IMR-90 (cell line): Measurements from ENCODE around the gene JAGN1.

Source experiments
- BHLHE40 ChIP-seq: fragments of 150-350 bp; IDR thresholded peaks from 2 replicates; pipeline ENCODE4 v1.6.1; 2016; ENCODE audit warnings: mild to moderate bottlenecking, low read depth, low read length
- CEBPB ChIP-seq: IDR thresholded peaks from 2 replicates; pipeline ENCODE4 v1.6.1; 2012; ENCODE audit warnings: low read depth, low read length, improper control_type of control experiment
- CTCF ChIP-seq: conservative IDR thresholded peaks from 2 replicates; pipeline ENCODE4 v1.5.1; 2012; ENCODE audit warnings: mild to moderate bottlenecking, low read depth, low read length, improper control_type of control experiment
- MAZ ChIP-seq: IDR thresholded peaks from 2 replicates; pipeline ENCODE4 v1.6.1; 2012; ENCODE audit warnings: low read depth, mild to moderate bottlenecking, low read length, improper control_type of control experiment, moderate library complexity, borderline replicate concordance
- MXI1 ChIP-seq: IDR thresholded peaks from 2 replicates; pipeline ENCODE4 v1.6.1; 2012; ENCODE audit warnings: low read depth, mild to moderate bottlenecking, low read length, moderate library complexity, borderline replicate concordance
- NFE2L2 ChIP-seq: fragments of 150-350 bp; IDR thresholded peaks from 2 replicates; pipeline ENCODE4 v1.6.1; 2016; ENCODE audit warnings: low read depth, mild to moderate bottlenecking, low read length
- POLR2A ChIP-seq: IDR thresholded peaks from 2 replicates; pipeline ENCODE4 v1.6.1; 2012; ENCODE audit warnings: mild to moderate bottlenecking, low read depth, low read length
- RAD21 ChIP-seq: IDR thresholded peaks from 2 replicates; pipeline ENCODE4 v1.6.1; 2012; ENCODE audit warnings: low read length, improper control_type of control experiment
- RFX5 ChIP-seq: IDR thresholded peaks from 2 replicates; pipeline ENCODE4 v1.8.0; 2012; ENCODE audit warnings: low read depth, mild to moderate bottlenecking, low read length, moderate library complexity
- SMC3 ChIP-seq: fragments of 150-350 bp; IDR thresholded peaks from 2 replicates; pipeline ENCODE4 v1.6.1; 2016; ENCODE audit warnings: low read depth, mild to moderate bottlenecking, antibody characterized with exemption, low read length, moderate library complexity

DNA sequence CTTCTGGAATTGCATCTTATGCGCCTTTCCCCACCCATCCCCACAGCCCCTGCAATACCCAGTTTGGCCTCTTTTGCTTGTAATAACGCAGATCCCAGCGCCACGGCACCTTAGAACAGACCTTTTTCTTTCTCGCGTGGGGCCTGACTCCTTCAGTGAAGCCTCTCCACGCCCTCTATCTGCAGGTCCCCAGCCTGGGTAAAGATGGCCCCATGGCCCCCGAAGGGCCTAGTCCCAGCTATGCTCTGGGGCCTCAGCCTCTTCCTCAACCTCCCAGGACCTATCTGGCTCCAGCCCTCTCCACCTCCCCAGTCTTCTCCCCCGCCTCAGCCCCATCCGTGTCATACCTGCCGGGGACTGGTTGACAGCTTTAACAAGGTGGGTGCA, 43.8 kb downstream of the JAGN1 start:
- no peak for TF ChIP-seq BHLHE40
- no peak for TF ChIP-seq NFE2L2
- no peak; the same call in 1 of the 2 replicates for TF ChIP-seq CTCF
- no peak for TF ChIP-seq POLR2A
- no peak for TF ChIP-seq MXI1
- no peak for TF ChIP-seq RFX5
- no peak for TF ChIP-seq SMC3
- no peak for TF ChIP-seq MAZ
- TF ChIP-seq RAD21: no peak
- TF ChIP-seq CEBPB: no peak
